Gastroesophageal sphincter (tissue), 3 donors: ENCODE measurements around the gene TRAPPC8.

ENCODE experiments used
- CTCF ChIP-seq, 4 experiments: fragments of 200-600 bp in 2 of 4; fragments of 450-650 bp in 2 of 4; sonication (generic) in 1 of 4; IDR thresholded peaks; one replicate each; pipeline ENCODE4 v1.5.1; 2017 to 2019; ENCODE audit warnings: antibody characterized with exemption in 4 of 4, mild to moderate bottlenecking in 2 of 4, moderate library complexity in 2 of 4
- EP300 ChIP-seq: sonication (generic); formaldehyde crosslinking; IDR thresholded peaks from one replicate; pipeline ENCODE4 v1.6.1; 2017; ENCODE audit warnings: antibody characterized with exemption, mild to moderate bottlenecking
- POLR2A ChIP-seq, 2 donors: fragments of 450-650 bp; IDR thresholded peaks; one replicate each; pipeline ENCODE4 v1.6.1; 2017; ENCODE audit warnings: antibody characterized with exemption in 2 of 2, mild to moderate bottlenecking in 2 of 2, moderate library complexity in 1 of 2

- TF ChIP-seq CTCF (IDR thresholded peaks at IDR 0.05) (no peak), POLR2A (IDR thresholded peaks at IDR 0.05) (no peak), EP300 (no peak)
These were observed 1.7 kb downstream of the TRAPPC8 start for GRCh38 chr18:31941010-31941809.
